ENCODE measurements around the gene OR5A1.
"Not testable (repeated sequence)": the region's sequence is repeated elsewhere in the genome, so short reads cannot be mapped to it uniquely, and the experiment has no call there.

OR5A1 gene

DNA sequence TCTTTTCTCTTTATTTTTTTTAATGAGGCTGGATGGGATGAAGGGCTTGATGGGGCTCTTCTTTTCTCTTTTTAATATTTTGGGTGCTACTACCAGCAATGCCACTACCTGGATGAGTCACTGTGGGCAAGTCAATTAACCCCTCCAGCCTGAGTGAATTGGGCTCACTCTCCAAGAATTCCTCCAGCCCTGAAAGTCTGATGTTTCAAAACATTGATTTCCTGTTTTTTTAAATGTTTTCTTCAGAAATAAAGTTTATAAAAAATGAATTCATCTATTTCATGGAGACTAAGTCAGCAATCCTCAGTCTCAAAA, 9.2 kb upstream of the OR5A1 start:
- peak; percentile 14 for DNase-seq (ENCODE audit: low read depth)
- TF ChIP-seq, protein P1, sequence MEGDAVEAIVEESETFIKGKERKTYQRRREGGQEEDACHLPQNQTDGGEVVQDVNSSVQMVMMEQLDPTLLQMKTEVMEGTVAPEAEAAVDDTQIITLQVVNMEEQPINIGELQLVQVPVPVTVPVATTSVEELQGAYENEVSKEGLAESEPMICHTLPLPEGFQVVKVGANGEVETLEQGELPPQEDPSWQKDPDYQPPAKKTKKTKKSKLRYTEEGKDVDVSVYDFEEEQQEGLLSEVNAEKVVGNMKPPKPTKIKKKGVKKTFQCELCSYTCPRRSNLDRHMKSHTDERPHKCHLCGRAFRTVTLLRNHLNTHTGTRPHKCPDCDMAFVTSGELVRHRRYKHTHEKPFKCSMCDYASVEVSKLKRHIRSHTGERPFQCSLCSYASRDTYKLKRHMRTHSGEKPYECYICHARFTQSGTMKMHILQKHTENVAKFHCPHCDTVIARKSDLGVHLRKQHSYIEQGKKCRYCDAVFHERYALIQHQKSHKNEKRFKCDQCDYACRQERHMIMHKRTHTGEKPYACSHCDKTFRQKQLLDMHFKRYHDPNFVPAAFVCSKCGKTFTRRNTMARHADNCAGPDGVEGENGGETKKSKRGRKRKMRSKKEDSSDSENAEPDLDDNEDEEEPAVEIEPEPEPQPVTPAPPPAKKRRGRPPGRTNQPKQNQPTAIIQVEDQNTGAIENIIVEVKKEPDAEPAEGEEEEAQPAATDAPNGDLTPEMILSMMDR (IDR thresholded peaks at IDR 0.05; ENCODE audit: insufficient read depth, low read depth, low read length, missing control alignments), result no peak
- no peak overlapping the region for H3K4me3 ChIP-seq (ENCODE audit: low read length)

DNA sequence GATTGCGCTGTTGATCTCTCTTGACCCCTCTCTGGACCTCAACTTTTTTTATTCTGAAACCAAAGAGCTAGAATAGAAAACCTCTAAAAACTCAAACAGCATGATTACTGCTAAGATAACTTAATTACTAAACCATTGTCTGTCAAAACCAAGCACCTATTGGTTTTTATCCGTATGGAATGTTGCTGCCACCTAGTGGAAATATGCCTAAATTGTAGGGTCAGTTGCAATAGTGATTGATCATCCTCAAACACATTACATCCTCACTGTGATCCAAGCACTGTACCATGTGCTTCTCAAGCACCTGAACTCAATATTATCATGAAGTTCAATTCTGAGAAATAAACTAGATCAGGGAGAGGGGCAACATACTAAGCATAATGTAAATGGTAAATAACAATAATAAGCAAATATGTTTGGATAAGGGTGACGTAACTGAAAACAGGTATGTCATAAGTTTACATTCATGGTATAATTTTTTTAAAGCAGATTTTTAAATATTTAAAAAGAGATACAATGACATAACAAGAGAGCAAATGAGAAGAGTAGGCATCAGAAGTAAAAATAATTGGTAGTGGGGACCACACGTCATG, 6.2 kb upstream of the OR5A1 start:
- peak; percentile 70 for DNase-seq (ENCODE audit: low read depth)
- H3K4me3 ChIP-seq (ENCODE audit: low read length), result no peak overlapping the region
- TF ChIP-seq, protein P1 (IDR thresholded peaks at IDR 0.05; ENCODE audit: insufficient read depth, low read depth, low read length, missing control alignments), result peak; percentile 74

DNA sequence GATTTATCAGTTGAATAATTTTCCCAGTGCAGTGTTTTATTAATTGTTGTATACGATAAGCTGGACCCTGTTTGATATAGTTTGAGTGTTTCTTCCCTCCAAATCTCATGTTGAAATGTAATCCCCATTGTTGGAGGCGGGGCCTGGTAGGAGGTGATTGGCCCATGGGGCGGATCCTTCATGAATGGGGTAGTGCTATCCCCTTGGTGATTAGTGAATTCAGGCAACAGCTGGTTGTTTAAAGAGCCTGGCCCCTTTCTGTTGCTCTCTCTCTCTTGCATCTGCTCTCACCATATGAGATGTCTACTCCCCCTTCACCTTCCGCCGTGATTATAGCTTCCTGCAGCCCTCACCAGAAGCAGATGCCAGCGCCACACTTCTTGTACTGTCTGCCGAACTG, 1.5 kb downstream of the OR5A1 start:
- no peak for DNase-seq (ENCODE audit: low read depth)
- no peak overlapping the region for H3K4me3 ChIP-seq (ENCODE audit: low read length)
- TF ChIP-seq, protein P1 (IDR thresholded peaks at IDR 0.05; ENCODE audit: insufficient read depth, low read depth, low read length, missing control alignments), result no peak

DNA sequence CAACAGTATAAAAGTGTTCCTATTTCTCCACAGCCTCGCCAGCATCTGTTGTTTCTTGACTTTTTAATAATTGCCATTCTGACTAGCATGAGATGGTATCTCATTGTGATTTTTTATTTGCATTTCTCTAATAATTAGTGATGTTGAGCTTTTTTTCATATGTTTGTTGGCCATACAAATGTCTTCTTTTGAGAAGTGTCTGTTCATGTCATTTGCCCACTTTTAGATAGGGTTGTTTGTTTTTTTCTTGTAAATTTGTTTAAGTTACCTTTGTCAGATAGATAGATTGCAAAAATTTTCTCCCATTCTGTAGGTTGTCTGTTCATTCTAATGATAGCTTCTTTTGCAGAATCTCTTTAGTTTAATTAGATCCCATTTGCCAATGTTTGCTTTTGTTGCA, 9.4 kb downstream of the OR5A1 start:
- not testable (repeated sequence) for H3K4me3 ChIP-seq (ENCODE audit: low read length); DNase-seq (ENCODE audit: low read depth)

DNA sequence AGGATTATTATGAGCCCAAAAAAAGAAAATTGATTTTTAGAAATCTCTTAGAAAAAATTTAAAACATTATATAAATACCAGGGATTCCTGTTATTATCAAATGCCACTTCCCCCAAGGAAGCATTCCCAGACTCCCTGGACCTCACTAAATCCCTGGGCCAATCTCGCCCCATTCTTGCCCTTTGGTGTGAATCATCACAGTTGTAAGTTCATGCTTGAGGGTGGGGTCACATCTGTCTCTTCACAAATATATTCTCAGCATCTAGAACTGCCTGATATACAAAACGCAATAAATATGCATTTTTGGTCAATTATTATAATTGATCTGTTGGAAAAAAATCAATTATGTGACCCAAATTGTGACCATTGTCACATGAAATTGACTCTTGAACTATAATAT, 12.2 kb downstream of the OR5A1 start:
- DNase-seq (ENCODE audit: low read depth), result no peak
- no peak overlapping the region for H3K4me3 ChIP-seq (ENCODE audit: low read length)
- TF ChIP-seq, protein P1 (IDR thresholded peaks at IDR 0.05; ENCODE audit: insufficient read depth, low read depth, low read length, missing control alignments), result no peak

DNA sequence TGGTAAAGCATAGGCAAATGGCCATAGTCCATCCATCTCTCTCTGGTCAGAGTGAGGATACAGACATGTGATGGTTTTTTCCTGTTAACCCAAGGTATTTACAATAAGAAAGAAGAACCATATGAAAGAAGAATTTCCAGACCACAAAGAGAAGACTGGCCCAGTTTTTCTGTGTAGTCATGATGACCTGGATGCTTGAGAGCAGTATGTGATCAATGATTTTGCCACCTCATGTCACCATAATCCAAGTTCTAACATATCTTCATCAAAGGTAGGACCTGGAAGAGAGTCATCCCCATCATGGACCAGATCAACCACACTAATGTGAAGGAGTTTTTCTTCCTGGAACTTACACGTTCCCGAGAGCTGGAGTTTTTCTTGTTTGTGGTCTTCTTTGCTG, 20.4 kb downstream of the OR5A1 start, which contains the start of gene OR4D6:
TSS of gene OR4D6 (plus strand) at position 301 of the 400 bp plus-strand sequence. CDS start at position 301, 0 bp downstream.
- DNase-seq (ENCODE audit: low read depth), result no peak
- no peak within 1 kb of the TSS for H3K4me3 ChIP-seq (ENCODE audit: low read length)
- TF ChIP-seq, protein P1 (IDR thresholded peaks at IDR 0.05; ENCODE audit: insufficient read depth, low read depth, low read length, missing control alignments), result no peak

DNA sequence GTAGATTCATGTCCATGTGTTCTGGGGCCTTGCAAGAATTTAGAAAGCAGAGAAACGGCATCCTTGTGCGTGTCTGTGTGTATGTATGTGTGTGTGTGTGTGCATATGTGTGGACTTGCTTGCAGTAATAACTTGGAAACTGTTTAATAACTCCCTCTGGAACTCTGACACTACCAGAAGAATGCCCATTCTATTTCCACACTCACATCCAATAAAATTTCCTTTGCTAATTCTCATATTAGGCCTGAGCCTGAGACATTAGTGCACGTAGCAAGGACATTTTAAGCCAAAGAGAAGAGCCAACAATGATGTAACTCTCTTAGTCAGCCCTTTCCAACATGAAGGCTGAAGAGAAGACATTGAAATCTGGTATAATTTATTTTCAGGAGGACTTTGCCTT, 23.6 kb downstream of the OR5A1 start:
- no peak for DNase-seq (ENCODE audit: low read depth)
- TF ChIP-seq, protein P1 (IDR thresholded peaks at IDR 0.05; ENCODE audit: insufficient read depth, low read depth, low read length, missing control alignments), result no peak
- no peak overlapping the region for H3K4me3 ChIP-seq (ENCODE audit: low read length)
